ENCODE data around the gene ZNF764. TPM values are rescaled to one million over a fixed set of nuclear protein-coding genes. Genes with fewer than 3 reads are reported as not detected.
"Not testable (repeated sequence)": the region's sequence is repeated elsewhere in the genome, so short reads cannot be mapped to it uniquely, and the experiment has no call there.

Gene ZNF764
- total RNA-seq, 1 donor from 2014 or later: 3.6 TPM

- Mint-ChIP-seq H3K9me3 (no peaks in the 10 kb centered on the region), H3K4me3 (peak overlapping the region; percentile 75), H3K27me3 (ENCODE audit: insufficient read depth, low read depth) (peaks cover 16% of the 10 kb centered on the region), H3K27ac (no peak overlapping the region), H3K4me1 (peaks cover 17% of the 10 kb centered on the region), H3K36me3 (peaks cover 2% of the 10 kb centered on the region)
- H3K27me3 ChIP-seq: no peaks in the 10 kb centered on the region
- H3K9ac ChIP-seq: no peak overlapping the region
- H3K36me3 ChIP-seq: no peaks in the 10 kb centered on the region
- H3K27ac ChIP-seq: no peak overlapping the region
- TF ChIP-seq EZH2 (IDR thresholded peaks at IDR 0.05): no peak
- TF ChIP-seq CTCF (IDR thresholded peaks at IDR 0.05): no peak
- no peak for TF ChIP-seq EZH2phosphoT487 (IDR thresholded peaks at IDR 0.05)
- H4K20me1 ChIP-seq (ENCODE audit: low read depth): peaks cover 8% of the 10 kb centered on the region
- H2AFZ ChIP-seq (replicated peaks): no peak overlapping the region
- peaks cover 27% of the 10 kb centered on the region for H3F3A ChIP-seq (ENCODE audit: low read depth)
- H3K4me3 ChIP-seq: no peak overlapping the region
- H3K4me1 ChIP-seq: peaks cover 6% of the 10 kb centered on the region
- H3K79me2 ChIP-seq (ENCODE audit: low read depth): peaks cover 5% of the 10 kb centered on the region
- H3K9me3 ChIP-seq (ENCODE audit: low read depth): no peaks in the 10 kb centered on the region
- H3K4me2 ChIP-seq: no peak overlapping the region
- DNase-seq (ENCODE audit: low spot score): no peak
Observed at GRCh38 chr16:30523768-30524574, 34.2 kb downstream of the ZNF764 start.

GRCh38 chr16:30522702-30523463 lies 35.3 kb downstream of the ZNF764 start:
- not testable (repeated sequence) for DNase-seq (ENCODE audit: low spot score); H3K27ac Mint-ChIP-seq

GRCh38 chr16:30521873-30522641 lies 36.1 kb downstream of the ZNF764 start:
- Histone ChIP-seq H3K9ac (no peak overlapping the region), H3K4me3 (no peak overlapping the region), H3K4me2 (no peak overlapping the region), H3K9me3 (ENCODE audit: low read depth) (no peaks in the 10 kb centered on the region), H3K27ac (no peak overlapping the region), H2AFZ (replicated peaks) (no peak overlapping the region), H3K79me2 (ENCODE audit: low read depth) (no peaks in the 10 kb centered on the region), H3F3A (ENCODE audit: low read depth) (peaks cover 14% of the 10 kb centered on the region), H3K36me3 (no peaks in the 10 kb centered on the region), H3K4me1 (no peaks in the 10 kb centered on the region), H3K27me3 (no peaks in the 10 kb centered on the region), H4K20me1 (ENCODE audit: low read depth) (peaks cover 8% of the 10 kb centered on the region)
- no peak overlapping the region for H3K4me3 Mint-ChIP-seq
- peaks cover 5% of the 10 kb centered on the region for H3K4me1 Mint-ChIP-seq
- no peak for TF ChIP-seq CTCF (IDR thresholded peaks at IDR 0.05)
- no peak for TF ChIP-seq EZH2phosphoT487 (IDR thresholded peaks at IDR 0.05)
- no peak for TF ChIP-seq EZH2 (IDR thresholded peaks at IDR 0.05)
- no peak overlapping the region for H3K27ac Mint-ChIP-seq
- H3K27me3 Mint-ChIP-seq (ENCODE audit: insufficient read depth, low read depth): peaks cover 12% of the 10 kb centered on the region
- peaks cover 2% of the 10 kb centered on the region for H3K36me3 Mint-ChIP-seq
- DNase-seq (ENCODE audit: low spot score): no peak
- no peaks in the 10 kb centered on the region for H3K9me3 Mint-ChIP-seq

More at GRCh38 chr16:30522702-30523463, 35.3 kb downstream of the ZNF764 start:
- H3F3A ChIP-seq (ENCODE audit: low read depth): peaks cover 19% of the 10 kb centered on the region
- not testable (repeated sequence) for H3K4me2 ChIP-seq; H3K27me3 ChIP-seq; H3K9me3 ChIP-seq (ENCODE audit: low read depth); H3K9me3 Mint-ChIP-seq; H4K20me1 ChIP-seq (ENCODE audit: low read depth); H3K4me3 ChIP-seq; H3K9ac ChIP-seq; H3K27ac ChIP-seq; H3K36me3 Mint-ChIP-seq; H2AFZ ChIP-seq (replicated peaks); H3K36me3 ChIP-seq; H3K79me2 ChIP-seq (ENCODE audit: low read depth); H3K4me3 Mint-ChIP-seq; H3K4me1 ChIP-seq
- peaks cover 11% of the 10 kb centered on the region for H3K4me1 Mint-ChIP-seq
- peaks cover 17% of the 10 kb centered on the region for H3K27me3 Mint-ChIP-seq (ENCODE audit: insufficient read depth, low read depth)
